ENCODE data around the gene SLC13A1.

SLC13A1 gene

DNA sequence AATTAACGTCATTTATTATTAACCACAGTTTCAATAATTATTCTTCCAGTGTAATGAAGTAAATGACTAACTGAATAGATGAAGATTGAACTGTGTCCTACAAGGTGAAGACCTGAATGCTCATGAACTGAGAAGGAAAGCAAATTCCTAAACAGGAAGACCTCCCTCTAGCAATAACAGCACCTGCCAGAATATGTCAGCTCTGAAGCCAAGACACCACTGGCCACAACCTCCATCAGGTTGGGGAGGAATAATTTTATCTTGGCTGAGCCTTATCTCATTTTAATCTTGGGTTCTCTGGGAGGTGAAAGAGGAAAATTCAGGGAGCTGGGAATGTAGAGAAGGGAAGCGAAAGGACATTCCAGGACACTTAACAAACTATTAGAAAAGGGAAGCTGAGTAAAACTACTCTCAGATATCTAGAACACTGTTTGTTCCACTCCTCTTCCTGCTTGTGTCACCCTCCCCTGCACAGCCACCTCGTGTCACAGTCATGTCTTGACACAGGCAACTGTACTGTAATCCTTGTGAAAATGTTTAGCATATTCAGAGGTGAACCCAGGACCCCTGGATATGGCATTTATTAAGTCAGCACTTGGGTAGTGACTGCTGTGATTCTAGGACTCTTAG is 4.6 kb upstream of the SLC13A1 start:
- Mint-ChIP-seq H3K27ac (peak overlapping the region; percentile 12 to 76 (median 42)), H3K9me3 (no peaks in the 10 kb centered on the region), H3K27me3 (ENCODE audit: low read depth) (no peaks in the 10 kb centered on the region), H3K36me3 (ENCODE audit: low read depth) (no peaks in the 10 kb centered on the region), H3K4me1 (no peaks in the 10 kb centered on the region), H3K4me3 (no peak overlapping the region)
- TF ChIP-seq, protein P1, sequence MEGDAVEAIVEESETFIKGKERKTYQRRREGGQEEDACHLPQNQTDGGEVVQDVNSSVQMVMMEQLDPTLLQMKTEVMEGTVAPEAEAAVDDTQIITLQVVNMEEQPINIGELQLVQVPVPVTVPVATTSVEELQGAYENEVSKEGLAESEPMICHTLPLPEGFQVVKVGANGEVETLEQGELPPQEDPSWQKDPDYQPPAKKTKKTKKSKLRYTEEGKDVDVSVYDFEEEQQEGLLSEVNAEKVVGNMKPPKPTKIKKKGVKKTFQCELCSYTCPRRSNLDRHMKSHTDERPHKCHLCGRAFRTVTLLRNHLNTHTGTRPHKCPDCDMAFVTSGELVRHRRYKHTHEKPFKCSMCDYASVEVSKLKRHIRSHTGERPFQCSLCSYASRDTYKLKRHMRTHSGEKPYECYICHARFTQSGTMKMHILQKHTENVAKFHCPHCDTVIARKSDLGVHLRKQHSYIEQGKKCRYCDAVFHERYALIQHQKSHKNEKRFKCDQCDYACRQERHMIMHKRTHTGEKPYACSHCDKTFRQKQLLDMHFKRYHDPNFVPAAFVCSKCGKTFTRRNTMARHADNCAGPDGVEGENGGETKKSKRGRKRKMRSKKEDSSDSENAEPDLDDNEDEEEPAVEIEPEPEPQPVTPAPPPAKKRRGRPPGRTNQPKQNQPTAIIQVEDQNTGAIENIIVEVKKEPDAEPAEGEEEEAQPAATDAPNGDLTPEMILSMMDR (IDR thresholded peaks at IDR 0.05; ENCODE audit: unreplicated experiment in 3 of 3), result no peak

DNA sequence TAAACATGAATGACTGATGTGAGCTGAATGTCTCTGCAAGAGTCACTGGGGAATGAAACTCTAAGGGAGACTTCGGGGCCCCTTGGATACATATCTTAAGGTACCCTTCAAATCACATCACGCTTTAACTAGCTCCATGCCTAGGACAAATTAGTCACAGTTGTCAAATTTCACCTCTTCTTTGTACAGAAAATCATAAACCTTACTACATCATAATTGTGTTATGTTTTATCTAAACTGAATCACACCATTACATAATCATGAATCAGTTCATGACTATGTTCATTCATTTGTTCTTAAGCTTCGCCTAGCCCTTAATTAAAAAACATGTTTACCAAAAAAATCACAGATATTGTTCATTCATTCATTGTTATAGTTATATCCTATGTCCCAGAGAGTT is 2.1 kb upstream of the SLC13A1 start:
- Mint-ChIP-seq H3K27ac (no peak overlapping the region), H3K36me3 (ENCODE audit: low read depth) (no peaks in the 10 kb centered on the region), H3K27me3 (ENCODE audit: low read depth) (no peaks in the 10 kb centered on the region), H3K9me3 (no peaks in the 10 kb centered on the region), H3K4me1 (no peaks in the 10 kb centered on the region), H3K4me3 (no peak overlapping the region)
- TF ChIP-seq, protein P1 (IDR thresholded peaks at IDR 0.05; ENCODE audit: unreplicated experiment in 3 of 3), result no peak

DNA sequence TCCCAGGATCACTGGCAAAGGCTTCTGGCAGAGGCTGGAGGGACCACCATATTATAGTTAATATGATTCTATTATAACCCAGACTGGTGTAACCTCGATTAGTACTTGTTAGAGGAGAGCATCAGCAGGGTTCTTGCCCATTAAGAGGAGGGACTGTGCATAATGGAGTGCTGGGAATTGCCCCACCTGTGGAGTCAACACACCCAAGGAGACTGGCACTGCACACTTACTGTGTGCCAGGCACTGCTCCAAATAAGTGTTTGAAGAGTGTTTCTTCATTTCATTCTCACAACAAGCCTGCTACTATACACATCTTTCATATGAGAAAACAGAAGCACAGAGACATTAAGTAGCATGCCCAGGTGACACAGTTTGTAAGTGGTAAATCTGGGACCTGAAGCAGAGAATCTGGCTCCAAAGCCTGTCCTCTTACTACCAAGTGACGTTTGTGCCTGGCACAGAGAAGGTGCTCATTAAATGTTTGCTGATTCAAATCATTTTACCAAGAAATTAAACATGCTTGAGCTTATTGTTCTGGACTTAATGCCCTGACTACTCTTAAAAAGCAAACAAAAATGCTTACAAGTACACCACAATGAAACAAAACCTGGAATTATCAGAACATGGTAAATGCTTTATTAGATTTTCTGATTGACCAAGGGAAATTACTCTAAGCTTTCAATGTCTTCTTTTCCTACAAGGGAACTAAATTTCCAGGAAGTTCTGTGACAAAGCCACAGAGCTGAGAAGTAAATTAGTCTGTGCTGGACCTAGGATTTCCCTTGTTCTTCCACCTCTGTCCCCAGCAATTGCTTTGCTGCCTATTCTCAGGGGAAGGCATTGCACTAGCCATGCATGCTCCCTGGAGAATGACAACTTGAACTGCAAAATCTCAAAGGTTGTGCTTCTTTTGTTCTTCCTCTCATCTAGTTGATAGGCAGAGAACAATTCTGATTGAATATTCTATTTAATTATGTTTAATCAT is 809 bp downstream of the SLC13A1 start:
- TF ChIP-seq, protein P1 (IDR thresholded peaks at IDR 0.05; ENCODE audit: unreplicated experiment in 3 of 3), result no peak
- Mint-ChIP-seq H3K9me3 (no peaks in the 10 kb centered on the region), H3K4me3 (peak overlapping the region in 1 of 3 experiments; percentile 56), H3K27me3 (ENCODE audit: low read depth) (no peaks in the 10 kb centered on the region), H3K4me1 (no peaks in the 10 kb centered on the region), H3K27ac (peak overlapping the region; percentile 14 to 79 (median 36)), H3K36me3 (ENCODE audit: low read depth) (no peaks in the 10 kb centered on the region)

DNA sequence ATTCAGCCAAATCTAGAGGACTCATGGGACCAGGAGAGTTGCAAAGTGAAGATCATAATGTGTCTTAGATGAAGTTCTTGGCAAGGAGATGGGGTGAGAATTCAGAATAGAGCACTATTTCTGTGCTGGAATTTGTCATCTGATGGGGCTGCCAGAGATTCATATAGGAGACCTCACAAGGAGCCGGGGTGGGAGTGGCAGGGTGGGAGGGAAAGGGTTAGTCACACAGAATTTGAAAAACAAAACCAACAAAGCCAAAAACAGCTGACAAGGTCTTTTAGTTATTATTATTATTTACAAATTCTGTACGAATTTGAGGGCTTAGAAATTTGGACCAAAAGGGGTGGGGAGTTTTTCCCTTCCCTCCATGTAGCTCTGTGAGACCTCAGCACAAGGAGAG is 1.7 kb downstream of the SLC13A1 start:
- TF ChIP-seq, protein P1 (IDR thresholded peaks at IDR 0.05; ENCODE audit: unreplicated experiment in 3 of 3), result no peak
- H3K4me3 Mint-ChIP-seq, result peak overlapping the region in 1 of 3 experiments; percentile 33
- H3K36me3 Mint-ChIP-seq (ENCODE audit: low read depth), result no peaks in the 10 kb centered on the region
- no peaks in the 10 kb centered on the region for H3K4me1 Mint-ChIP-seq
- peak overlapping the region in 1 of 3 experiments; percentile 39 for H3K27ac Mint-ChIP-seq
- no peaks in the 10 kb centered on the region for H3K27me3 Mint-ChIP-seq (ENCODE audit: low read depth)
- H3K9me3 Mint-ChIP-seq, result no peaks in the 10 kb centered on the region

DNA sequence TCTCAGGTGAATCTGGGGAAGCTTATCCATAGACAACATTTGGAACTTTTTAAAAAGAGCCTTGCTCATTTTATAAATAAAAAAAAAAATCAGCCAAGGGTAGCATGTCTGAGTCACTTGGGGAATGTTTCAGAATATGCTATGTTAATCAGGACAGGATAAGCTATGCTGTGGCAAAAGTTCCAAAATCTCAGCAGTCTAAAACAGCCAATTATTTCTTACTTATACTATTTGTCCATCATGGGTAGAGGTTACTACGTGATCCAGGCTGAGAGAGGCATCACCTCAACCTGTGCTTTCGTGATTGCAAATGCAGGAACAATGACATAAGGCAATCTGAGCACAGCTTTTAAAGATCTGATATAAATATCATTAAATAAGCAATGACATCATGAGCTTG is 6.5 kb downstream of the SLC13A1 start:
- no peaks in the 10 kb centered on the region for H3K36me3 Mint-ChIP-seq (ENCODE audit: low read depth)
- TF ChIP-seq, protein P1 (IDR thresholded peaks at IDR 0.05; ENCODE audit: unreplicated experiment in 3 of 3), result no peak

More for the DNA sequence above, 6.5 kb downstream of the SLC13A1 start:
- H3K4me3 Mint-ChIP-seq, result no peak overlapping the region
- no peaks in the 10 kb centered on the region for H3K9me3 Mint-ChIP-seq
- no peak overlapping the region for H3K27ac Mint-ChIP-seq
- no peaks in the 10 kb centered on the region for H3K27me3 Mint-ChIP-seq (ENCODE audit: low read depth)
- H3K4me1 Mint-ChIP-seq, result no peaks in the 10 kb centered on the region
